Coronary artery (tissue), 2 donors: ENCODE measurements around the gene CCDC184.
"Not testable (repeated sequence)": the region's sequence is repeated elsewhere in the genome, so short reads cannot be mapped to it uniquely, and the experiment has no call there.

ENCODE experiments used
- DNase-seq: peaks from one replicate; pipeline ENCODE4 v3.0.0-alpha.2; 2017; ENCODE audit warnings: low spot score
- H3K27ac ChIP-seq, 2 donors: fragments of 200-600 bp; sonication (generic); one replicate each; pipeline ENCODE4 v1.5.1; 2016 to 2019
- H3K4me3 ChIP-seq: fragments of 200-600 bp; sonication (generic); 2 replicates; pipeline ENCODE4 v1.5.1; 2016; ENCODE audit warnings: mild to moderate bottlenecking, moderate library complexity
- CTCF ChIP-seq: fragments of 200-600 bp; sonication (generic); IDR thresholded peaks from one replicate; pipeline ENCODE4 v1.5.1; 2019; ENCODE audit warnings: antibody characterized with exemption

The CCDC184 gene

GRCh38 chr12:48183091-48183875 is at the start of gene CCDC184:
TSS of gene CCDC184 (plus strand) at chr12:48183644. CDS start at chr12:48184123, 479 bp downstream.
- no peak for TF ChIP-seq CTCF
- DNase-seq, result peak; percentile 81
- Histone ChIP-seq H3K27ac (peak within 1 kb of the TSS in 1 of 2 donors; percentile 74), H3K4me3 (peak within 1 kb of the TSS; percentile 93)

DNA sequence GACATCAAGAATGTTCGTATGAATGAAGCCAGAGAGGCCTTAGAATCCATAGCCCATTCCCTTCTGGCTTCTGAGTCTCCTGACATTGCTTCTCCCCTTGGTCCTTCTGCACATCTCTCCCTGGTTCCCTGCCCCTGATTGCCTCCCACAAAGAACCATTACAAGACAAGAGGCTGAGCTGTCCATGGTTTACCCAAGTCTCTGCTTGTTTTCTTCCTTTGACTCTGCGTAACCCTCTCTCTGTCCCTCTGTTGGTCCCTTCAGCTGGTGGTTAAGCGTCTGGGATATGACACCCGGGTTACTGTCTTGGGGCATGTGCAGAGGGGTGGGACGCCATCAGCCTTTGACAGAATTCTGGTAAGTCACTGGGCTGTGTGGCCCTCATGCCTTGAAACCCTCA is 48.4 kb upstream of the CCDC184 start:
- Histone ChIP-seq H3K27ac (no peak overlapping the region), H3K4me3 (no peak overlapping the region)
- no peak for TF ChIP-seq CTCF
- DNase-seq, result no peak

DNA sequence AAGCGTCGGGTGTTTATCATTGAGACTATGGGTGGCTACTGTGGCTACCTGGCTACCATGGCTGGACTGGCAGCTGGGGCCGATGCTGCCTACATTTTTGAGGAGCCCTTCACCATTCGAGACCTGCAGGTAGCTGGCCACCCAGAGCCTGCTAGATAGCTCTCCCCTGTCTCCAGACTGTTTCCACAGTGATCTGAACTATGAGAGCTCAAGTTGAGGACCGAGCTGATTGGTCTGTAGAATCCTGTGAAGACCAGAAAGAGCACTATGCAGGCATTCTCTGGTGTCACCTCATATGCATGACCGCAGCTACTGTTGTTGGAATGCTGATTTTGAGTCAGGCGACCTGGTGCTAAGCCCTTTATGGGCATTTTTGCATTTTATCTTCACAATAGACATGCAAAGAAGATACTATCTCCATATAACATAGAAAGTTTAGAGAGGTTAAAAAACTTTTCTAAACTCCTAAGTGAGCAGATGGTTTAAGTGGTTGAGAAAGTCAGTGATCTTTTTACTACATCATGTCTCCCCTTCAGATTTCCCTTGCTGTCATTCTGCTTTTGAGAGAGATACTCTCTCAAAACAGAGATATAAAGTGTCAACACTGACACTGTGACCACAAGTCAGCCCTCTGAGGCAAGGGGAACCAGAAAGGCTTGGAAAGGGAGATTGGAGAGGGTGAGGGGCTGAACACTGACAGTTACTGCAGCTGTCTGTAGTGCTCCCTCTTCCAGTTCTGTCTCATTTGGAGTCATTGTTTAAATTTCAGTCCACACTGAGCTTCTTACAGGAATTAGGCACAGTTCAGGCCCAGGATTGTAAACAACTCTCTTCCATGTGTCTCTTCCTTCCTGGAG is 40.4 kb upstream of the CCDC184 start:
- H3K27ac ChIP-seq, result no peak overlapping the region
- H3K4me3 ChIP-seq, result no peak overlapping the region
- no peak for DNase-seq
- no peak for TF ChIP-seq CTCF

- no peak overlapping the region for H3K27ac ChIP-seq
- no peak for TF ChIP-seq CTCF
- no peak overlapping the region for H3K4me3 ChIP-seq
- DNase-seq, result no peak
Observed at GRCh38 chr12:48143898-48144297, 39.5 kb upstream of the CCDC184 start.

DNA sequence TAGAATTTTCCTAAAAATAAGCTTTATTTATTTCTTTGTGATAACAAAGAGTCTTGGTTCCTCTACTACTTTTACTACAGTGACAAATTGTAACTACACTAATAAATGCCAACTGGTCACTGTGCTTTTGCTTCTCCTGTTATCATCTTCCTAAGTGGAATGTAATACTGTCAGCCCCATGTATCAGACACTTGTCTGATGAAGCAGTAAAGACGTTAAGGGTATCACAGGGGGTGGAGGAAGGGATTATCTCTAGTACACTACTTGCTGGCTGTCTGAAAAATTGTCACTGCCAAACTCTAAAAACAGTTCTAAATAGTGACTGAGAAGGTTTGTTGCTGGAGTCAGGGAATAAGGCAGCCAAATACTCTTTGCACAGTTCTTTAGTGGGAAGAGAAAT is 37.5 kb upstream of the CCDC184 start:
- H3K27ac ChIP-seq, result no peak overlapping the region
- DNase-seq, result no peak
- no peak for TF ChIP-seq CTCF
- H3K4me3 ChIP-seq, result no peak overlapping the region

DNA sequence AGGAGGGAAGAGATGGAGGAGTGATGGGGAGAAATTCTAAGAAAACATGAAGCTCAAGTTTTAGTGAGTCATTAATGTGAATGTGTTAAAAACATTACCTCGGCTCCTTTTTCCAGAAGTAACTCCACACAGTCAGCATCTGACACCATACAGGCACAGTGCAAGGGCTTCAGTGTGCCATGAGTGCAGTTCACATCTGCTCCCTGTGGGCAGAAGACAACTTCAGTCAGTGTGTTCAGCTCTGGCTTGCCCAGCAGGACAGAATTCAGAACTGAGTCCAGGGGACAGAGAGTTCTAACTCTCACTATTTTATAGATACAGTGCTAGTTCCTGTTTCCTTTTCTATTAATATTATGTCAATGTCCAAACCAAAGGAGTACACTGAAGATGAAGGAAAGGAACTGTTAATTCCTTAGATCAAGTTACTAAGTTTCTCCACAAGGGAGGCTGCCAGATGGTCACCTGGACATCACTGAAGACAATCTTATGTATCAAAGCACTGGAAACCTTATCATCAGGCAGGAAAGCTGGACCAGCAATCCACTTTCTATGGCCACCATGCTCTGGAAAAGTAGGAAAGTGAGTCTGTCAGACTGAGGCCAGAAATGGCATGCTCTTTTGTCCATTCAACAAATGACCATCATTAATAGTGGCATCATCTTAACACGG is 32.2 kb upstream of the CCDC184 start:
- no peak for TF ChIP-seq CTCF
- DNase-seq, result no peak
- no peak overlapping the region for H3K27ac ChIP-seq
- H3K4me3 ChIP-seq, result no peak overlapping the region

GRCh38 chr12:48155786-48156185 is 27.7 kb upstream of the CCDC184 start:
- not testable (repeated sequence) for DNase-seq, H3K4me3 ChIP-seq, H3K27ac ChIP-seq
